H1 (cell line): ENCODE results near the gene DLX4. TPM values are rescaled to one million over a fixed set of nuclear protein-coding genes. Genes with fewer than 3 reads are reported as not detected.

Source experiments
- ATF3 ChIP-seq: IDR thresholded peaks from 2 replicates; pipeline ENCODE4 v1.6.1; 2011; ENCODE audit warnings: low read depth, mild to moderate bottlenecking, low read length; ENCODE audit not compliant: insufficient read depth
- BACH1 ChIP-seq: IDR thresholded peaks from 2 replicates; pipeline ENCODE4 v1.6.1; 2012; ENCODE audit warnings: low read length, improper control_type of control experiment
- CHD1 ChIP-seq: IDR thresholded peaks from 2 replicates; pipeline ENCODE4 v1.6.1; 2012; ENCODE audit warnings: low read depth, low read length, improper control_type of control experiment
- GABPA ChIP-seq: IDR thresholded peaks from 2 replicates; pipeline ENCODE4 v1.6.1; 2011; ENCODE audit warnings: mild to moderate bottlenecking, low read length, moderate library complexity, borderline replicate concordance; ENCODE audit not compliant: insufficient read depth
- JUND ChIP-seq: IDR thresholded peaks from 2 replicates; pipeline ENCODE4 v1.6.1; 2011; ENCODE audit warnings: mild to moderate bottlenecking, improper control_type of control experiment, low read length
- KDM1A ChIP-seq: fragments of 200-600, 300-600 bp; sonication (generic); IDR thresholded peaks from 2 replicates; pipeline ENCODE4 v1.7.1; 2016; ENCODE audit warnings: mild to moderate bottlenecking, low read length, borderline replicate concordance
- polyA plus RNA-seq, 7 experiments: library from polyadenylated mRNA; depleted of rRNA in 3 of 7; stranded (reverse) in 5 of 7; unstranded in 2 of 7; fragments of >200 nt in 5 of 7; fragments of 200-250 nt in 2 of 7; gene quantifications; 1 replicate in 5 of 7; 2 replicates in 1 of 7; 4 replicates in 1 of 7; pipeline versions ENCODE4 v1.2.1 to v1.2.3, GENCODE V29; 2011 to 2013; ENCODE audit warnings: missing spikeins in 2 of 7, mixed read lengths in 2 of 7
- total RNA-seq: library from RNA; stranded (reverse); fragmentation: NEBNext Ultra II Directional; extraction: Animal tissue kit (Norgen Biotek cat#: 25700); gene quantifications from 2 replicates; pipeline ENCODE4 v1.2.1, GENCODE V29; 2021
- TF ChIP-seq, protein P1 (sequence below): IDR thresholded peaks from 2 replicates; pipeline ENCODE4 v1.6.1; 2012; ENCODE audit warnings: low read length, inconsistent platforms

Gene DLX4
- total and polyA plus RNA-seq, 2 of the 8 experiments (the other 6 are each of a cell fraction or from before 2014, with no cell fraction given) = 0.67 to 0.80 TPM

DNA sequence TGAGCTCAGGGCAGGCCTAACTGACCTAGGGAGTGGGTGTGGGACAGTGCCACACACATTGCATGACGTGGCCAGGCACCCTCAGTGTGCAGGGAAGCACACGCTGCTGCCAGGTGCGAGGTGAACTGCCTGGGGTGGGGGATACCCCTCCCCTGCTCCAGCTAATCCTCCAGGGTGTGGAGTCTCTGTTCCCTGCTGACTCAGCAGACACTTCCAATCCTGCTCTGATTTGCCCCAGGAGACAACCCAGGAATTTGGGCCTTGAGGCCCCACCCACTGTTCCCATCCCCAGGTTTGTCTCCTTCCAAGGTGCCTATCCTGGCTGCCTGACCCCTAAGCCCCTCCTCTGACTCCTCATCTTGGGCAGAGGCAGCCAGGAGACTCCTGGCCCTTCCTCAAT lies 15.3 kb downstream of the DLX4 start (continued):
- TF ChIP-seq ATF3 (no peak), GABPA (no peak), KDM1A (no peak), CHD1 (no peak), BACH1 (0 out of 2 replicates have a peak, but pooled peaks have one; percentile 22), JUND (no peak)
- TF ChIP-seq, protein P1, sequence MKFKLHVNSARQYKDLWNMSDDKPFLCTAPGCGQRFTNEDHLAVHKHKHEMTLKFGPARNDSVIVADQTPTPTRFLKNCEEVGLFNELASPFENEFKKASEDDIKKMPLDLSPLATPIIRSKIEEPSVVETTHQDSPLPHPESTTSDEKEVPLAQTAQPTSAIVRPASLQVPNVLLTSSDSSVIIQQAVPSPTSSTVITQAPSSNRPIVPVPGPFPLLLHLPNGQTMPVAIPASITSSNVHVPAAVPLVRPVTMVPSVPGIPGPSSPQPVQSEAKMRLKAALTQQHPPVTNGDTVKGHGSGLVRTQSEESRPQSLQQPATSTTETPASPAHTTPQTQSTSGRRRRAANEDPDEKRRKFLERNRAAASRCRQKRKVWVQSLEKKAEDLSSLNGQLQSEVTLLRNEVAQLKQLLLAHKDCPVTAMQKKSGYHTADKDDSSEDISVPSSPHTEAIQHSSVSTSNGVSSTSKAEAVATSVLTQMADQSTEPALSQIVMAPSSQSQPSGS = no peak
